ES-I3 (cell line): ENCODE measurements around the gene HOXA4.
A peak's percentile ranks its signal among the peaks of the same experiment; 100 is the strongest.

Experiments
- H3K36me3 ChIP-seq: 2 replicates; pipeline ENCODE4 v1.6.1; 2013; ENCODE audit warnings: mild to moderate bottlenecking, low read length, control low read depth, moderate library complexity; ENCODE audit not compliant: insufficient read depth
- H3K4me1 ChIP-seq: 2 replicates; pipeline ENCODE4 v1.6.1; 2013; ENCODE audit warnings: mild to moderate bottlenecking, control low read depth, low read length; ENCODE audit not compliant: insufficient read depth
- H3K9ac ChIP-seq: 2 replicates; pipeline ENCODE4 v1.6.1; 2013; ENCODE audit warnings: low read depth, mild to moderate bottlenecking, low read length, moderate library complexity
- H3K9me3 ChIP-seq: 2 replicates; pipeline ENCODE4 v1.6.1; 2013; ENCODE audit warnings: mild to moderate bottlenecking, low read length, moderate library complexity; ENCODE audit not compliant: control insufficient read depth, insufficient read depth

Gene HOXA4

GRCh38 chr7:27101171-27101956, 29.2 kb downstream of the HOXA4 start:
- Histone ChIP-seq H3K4me1 (peaks cover 23% of the 10 kb centered on the region), H3K9ac (peak overlapping the region; percentile 53; the same call in 1 of the 2 replicates), H3K36me3 (no peaks in the 10 kb centered on the region), H3K9me3 (no peaks in the 10 kb centered on the region)

DNA sequence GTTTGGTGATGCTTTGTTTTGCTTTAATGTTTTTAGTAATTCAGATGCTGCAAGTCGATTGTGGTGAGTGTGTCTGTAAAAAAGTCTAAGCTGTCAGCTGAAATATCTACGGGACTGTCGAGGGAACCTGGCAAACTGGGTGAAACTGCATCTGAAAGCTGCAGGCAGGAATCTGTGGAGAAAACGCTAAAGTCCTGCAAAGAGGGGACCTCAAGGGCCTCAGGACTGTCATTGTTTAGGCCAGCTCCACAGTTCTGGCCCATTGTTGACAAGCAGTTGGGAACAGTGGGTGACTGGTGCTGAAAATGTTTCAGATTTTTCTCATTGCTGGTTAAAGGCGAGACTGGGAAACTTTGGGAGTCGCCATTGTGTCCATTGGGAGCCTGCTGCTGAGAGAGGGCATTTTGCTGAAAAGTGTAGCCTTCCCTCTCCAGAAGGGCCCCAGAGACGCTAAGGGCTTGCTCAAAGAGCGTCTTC, 29.8 kb downstream of the HOXA4 start:
- Histone ChIP-seq H3K4me1 (peaks cover 17% of the 10 kb centered on the region), H3K9ac (peak overlapping the region; percentile 53; the same call in 1 of the 2 replicates), H3K36me3 (no peaks in the 10 kb centered on the region), H3K9me3 (no peaks in the 10 kb centered on the region)

- H3K9me3 ChIP-seq = no peaks in the 10 kb centered on the region
- no peaks in the 10 kb centered on the region for H3K36me3 ChIP-seq
- peaks cover 20% of the 10 kb centered on the region for H3K4me1 ChIP-seq
- H3K9ac ChIP-seq = no peak overlapping the region; the same call in 1 of the 2 replicates
Observed at GRCh38 chr7:27099453-27100370, 30.8 kb downstream of the HOXA4 start.

DNA sequence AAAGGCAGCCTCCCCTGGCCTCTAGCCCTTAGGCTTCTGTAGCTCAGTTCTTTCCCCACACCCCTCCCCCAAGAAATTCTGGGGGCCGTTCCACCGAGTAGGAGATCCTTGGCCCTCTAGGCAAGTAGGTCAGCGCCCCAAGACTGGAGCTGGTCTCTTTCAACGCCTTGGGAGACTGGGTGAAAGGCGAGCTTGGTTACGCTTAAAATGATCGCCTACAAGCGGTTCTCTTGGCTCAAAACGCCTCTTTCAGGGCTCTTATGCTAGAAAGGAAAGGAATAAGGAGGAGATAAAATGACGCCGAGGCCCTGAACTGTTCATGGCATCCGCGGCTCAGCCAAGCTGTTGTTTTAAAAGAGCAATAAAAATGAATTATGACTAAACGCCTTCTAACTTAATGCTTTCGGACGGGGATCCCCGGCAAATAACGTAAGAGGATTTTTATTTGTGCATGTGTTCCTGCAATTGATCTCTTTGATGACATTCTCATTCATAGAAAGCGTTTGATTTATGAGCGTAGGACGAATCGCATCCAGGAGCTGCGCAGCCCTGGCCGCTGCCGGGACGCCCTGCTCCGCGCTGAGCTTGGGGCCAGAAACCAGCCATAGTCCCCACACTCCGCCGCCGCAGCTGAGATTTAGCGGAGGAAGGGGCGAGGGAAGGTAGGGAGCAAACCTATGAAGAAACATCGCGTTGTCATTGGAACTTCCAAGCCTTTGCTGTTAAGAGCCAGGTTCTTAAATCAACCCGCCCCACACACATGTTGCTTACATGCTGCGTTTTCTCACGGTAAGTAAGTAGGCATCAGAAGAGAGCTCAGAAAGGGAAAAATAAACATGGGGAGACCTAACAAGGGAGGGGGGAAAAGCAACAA, 31.7 kb downstream of the HOXA4 start:
- Histone ChIP-seq H3K36me3 (no peaks in the 10 kb centered on the region), H3K9ac (peak overlapping the region; percentile 50; the same call in 1 of the 2 replicates), H3K9me3 (no peaks in the 10 kb centered on the region), H3K4me1 (peaks cover 25% of the 10 kb centered on the region)

- peaks cover 30% of the 10 kb centered on the region for H3K4me1 ChIP-seq
- H3K36me3 ChIP-seq = no peaks in the 10 kb centered on the region
- H3K9me3 ChIP-seq = no peaks in the 10 kb centered on the region
- H3K9ac ChIP-seq = peak overlapping the region; percentile 50; the same call in 1 of the 2 replicates
Observed at GRCh38 chr7:27097686-27098577, 32.6 kb downstream of the HOXA4 start.

DNA sequence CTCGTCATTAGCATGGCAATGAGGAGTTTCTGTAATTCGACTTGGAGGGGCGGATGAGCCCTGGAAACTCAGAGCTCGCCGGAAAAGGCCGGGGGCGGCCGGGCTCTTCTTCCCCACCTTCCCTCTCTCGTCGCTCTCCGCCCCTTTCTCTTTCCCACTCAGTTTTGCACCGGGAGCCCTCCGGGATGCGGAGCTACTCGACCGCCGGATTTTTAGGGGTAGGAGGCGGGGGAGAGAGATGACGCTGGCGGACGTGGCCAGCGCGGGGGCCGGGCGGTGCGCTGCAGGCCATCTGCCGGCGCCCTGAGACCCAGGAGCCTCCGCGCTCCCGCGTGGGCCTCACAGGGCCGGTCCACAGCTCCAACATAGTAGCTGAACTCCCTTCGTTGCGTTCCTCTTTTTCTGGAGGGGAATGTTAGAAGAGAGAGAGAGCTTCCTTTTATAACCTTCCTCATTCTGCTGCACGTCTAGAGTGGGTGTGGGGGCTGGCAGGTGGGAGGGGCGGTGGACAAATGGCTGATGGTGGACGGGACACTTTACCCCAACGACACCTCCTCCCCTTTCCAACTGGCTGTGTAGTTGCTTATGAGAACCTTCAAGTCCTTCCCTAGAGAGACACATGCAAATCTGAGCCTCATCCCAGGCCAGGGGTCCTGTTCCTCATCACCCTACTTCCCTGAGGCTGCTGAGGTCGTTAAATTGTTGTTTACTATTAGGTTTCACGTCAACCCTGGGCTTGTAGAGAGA, 33.6 kb downstream of the HOXA4 start:
- Histone ChIP-seq H3K9ac (peak overlapping the region; percentile 74; the same call in 1 of the 2 replicates), H3K36me3 (no peaks in the 10 kb centered on the region), H3K9me3 (no peaks in the 10 kb centered on the region), H3K4me1 (peaks cover 40% of the 10 kb centered on the region)

DNA sequence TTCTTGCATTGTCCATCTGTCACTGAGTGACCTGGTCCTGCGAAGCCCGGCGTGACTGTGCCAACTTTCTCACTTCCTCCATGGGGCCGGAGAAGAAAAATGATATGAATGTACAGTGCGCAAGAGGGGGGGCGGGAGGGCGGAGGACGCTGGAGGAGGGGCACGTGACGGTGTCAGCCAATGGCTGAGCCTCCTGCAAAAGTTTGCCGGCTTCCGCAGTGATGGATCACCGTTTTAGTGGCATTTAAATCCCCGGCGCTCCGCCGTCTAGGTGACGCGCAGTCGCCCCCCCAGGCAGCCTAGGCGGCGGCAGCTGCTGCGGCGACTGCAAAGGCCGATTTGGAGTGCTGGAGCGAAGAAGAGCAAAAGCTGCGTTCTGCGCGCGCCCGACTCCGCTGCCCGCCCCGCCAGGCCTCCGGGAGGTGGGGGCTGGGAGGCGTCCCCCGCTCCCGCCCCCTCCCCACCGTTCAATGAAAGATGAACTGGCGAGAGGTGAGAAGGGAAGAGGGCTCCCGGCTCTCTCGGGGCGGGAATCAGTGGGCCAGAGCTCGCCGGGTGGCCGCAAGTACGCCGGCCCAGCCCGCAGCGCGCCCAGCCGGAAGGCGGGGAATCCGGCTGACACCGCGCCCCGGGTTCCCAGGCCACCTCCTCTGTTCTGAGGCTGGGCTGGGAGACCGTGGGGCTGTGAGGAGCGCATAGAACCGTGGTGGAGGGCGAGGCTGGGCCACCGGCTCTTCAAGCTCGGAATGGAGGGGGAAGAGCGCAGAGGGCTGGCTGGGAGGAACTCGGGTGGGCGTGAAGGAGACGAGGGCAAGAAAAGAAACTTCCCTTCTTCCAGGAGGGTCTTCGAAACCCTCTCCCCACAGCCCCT, 34.4 kb downstream of the HOXA4 start, which contains the start of gene HOXA1:
HOXA1 (minus strand) TSS at position 104 of the 871 bp plus-strand sequence; CDS start at position 16, 88 bp downstream.
- peak within 1 kb of the TSS; percentile 74 for H3K9ac ChIP-seq
- H3K36me3 ChIP-seq = no peaks in the 10 kb centered on the region
- no peaks in the 10 kb centered on the region for H3K9me3 ChIP-seq
- peaks cover 48% of the 10 kb centered on the region for H3K4me1 ChIP-seq

DNA sequence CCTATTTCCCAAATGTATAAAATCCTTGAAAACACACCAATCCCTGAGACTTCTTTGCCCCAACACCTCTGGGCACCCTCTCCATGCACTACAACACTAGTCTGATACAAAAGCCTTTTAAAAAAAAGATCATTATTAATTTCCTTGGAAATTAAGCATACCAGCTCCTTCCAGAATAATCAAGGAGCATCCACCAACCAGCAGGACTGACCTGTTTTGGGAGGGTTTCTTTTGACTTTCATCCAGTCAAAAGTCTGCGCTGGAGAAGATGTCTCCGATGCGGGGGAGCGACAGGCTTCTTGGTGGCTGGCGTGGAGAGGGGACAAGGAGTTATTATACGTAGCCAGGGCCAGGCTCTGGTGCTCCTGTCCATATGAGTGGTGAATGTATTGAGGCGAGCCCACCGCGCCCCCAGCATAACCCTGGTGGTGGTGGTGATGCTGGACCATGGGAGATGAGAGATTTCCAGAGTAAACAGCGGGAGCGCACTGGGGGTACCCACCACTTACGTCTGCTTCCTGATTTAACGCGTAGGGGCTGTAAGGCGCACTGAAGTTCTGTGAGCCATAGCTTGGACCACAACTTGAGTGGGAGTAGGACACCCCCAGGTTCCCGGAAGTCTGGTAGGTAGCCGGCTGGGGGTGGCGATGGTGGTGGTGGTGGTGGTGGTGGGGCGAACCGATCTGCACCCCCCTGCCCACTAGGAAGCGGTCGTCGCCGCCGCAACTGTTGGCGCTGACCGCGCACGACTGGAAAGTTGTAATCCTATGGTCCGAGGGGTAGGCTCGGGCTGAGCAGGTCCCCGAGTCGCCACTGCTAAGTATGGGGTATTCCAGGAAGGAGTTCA, 35.3 kb downstream of the HOXA4 start:
- Histone ChIP-seq H3K4me1 (peaks cover 47% of the 10 kb centered on the region), H3K9me3 (no peaks in the 10 kb centered on the region), H3K36me3 (no peaks in the 10 kb centered on the region), H3K9ac (peak overlapping the region; percentile 74; the same call in 1 of the 2 replicates)

DNA sequence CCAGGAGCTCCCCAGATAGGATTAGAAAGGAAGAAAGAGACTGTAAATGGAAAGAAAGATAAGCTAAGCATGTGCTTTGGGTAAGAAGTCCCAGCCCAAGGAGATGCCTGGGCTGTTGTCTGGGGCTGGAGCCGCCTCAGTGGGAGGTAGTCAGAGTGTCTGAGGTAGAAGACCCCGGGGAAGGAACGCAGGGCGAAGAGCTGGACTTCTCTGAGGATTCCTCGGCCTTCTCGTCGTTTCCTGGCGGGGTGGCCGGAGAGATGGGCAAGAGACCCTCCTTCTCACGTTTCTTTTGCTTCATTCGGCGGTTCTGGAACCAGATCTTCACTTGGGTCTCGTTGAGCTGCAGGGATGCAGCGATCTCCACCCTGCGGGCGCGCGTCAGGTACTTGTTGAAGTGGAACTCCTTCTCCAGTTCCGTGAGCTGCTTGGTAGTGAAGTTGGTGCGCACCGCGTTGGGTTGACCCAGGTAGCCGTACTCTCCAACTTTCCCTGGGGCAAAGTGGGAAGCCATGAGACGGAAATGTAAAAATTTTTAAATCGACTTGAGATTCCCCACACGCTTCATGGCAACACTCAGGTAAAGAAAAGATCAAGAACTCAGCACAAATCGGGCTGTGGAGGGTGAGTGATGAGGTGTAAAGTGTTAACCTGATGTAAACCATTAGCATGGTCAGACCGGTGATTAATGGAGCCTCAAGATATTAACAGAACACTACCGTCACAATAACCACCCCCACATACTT, 36.1 kb downstream of the HOXA4 start:
- Histone ChIP-seq H3K4me1 (peaks cover 47% of the 10 kb centered on the region), H3K36me3 (no peaks in the 10 kb centered on the region), H3K9ac (peak overlapping the region; percentile 74; the same call in 1 of the 2 replicates), H3K9me3 (no peaks in the 10 kb centered on the region)

- Histone ChIP-seq H3K36me3 (no peaks in the 10 kb centered on the region), H3K9ac (no peak overlapping the region), H3K9me3 (no peaks in the 10 kb centered on the region), H3K4me1 (peaks cover 47% of the 10 kb centered on the region)
Observed at GRCh38 chr7:27093184-27093895, 37.2 kb downstream of the HOXA4 start.
